Posterior cingulate gyrus (tissue), 11 donors: ENCODE measurements around the gene MAN2A1.

Experiments
- DNase-seq, 10 donors: peaks; one replicate each; pipeline versions ENCODE4 v3.0.0 to v3.0.0-alpha.2; 2020 to 2021; ENCODE audit warnings: mixed read lengths in 3 of 10
- intact Hi-C: fragments of 100-400 bp; cut with DNase I; formaldehyde crosslinking; loops from one replicate; pipeline ENCODE4 v1.15.1; 2023

Gene MAN2A1

GRCh38 chr5:109689740-109690241 lies at the start of gene MAN2A1:
TSS of gene MAN2A1 (plus strand) at chr5:109689927. CDS start at chr5:109690418, 491 bp downstream.
- peak in 9 of 10 donors; percentile 44 to 94 (median 56) for DNase-seq
- intact Hi-C loops = loop anchor here (1.0 to 10.0 kb wide), 5 partner anchors 105 to 935 kb away; partner anchors contain the start of gene PJA2

GRCh38 chr5:109640976-109641375 lies 48.8 kb upstream of the MAN2A1 start:
- intact Hi-C loops = no loop called here
- DNase-seq = no peak

- intact Hi-C loops = no loop called here
Measured at GRCh38 chr5:109643791-109644350, 45.9 kb upstream of the MAN2A1 start.

DNA sequence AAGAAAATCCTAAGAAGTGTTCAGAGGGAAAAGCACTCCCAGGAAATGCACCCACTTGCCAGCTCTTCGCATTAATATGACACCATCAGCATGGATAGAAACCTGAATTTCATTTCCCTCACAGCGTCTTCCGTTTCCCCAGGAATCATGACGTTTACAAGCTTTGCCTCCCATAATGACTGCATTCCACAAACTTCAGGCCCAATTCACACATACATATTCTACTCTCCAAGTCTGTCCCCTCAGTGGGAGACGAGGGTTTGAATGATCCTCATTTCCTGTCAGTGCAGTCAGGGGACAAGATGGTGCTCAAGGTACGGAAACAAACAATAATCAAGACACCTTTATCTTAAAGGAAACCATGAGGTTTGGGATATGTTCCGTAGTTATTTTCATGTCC lies 44.9 kb upstream of the MAN2A1 start:
- no peak for DNase-seq
- intact Hi-C loops = no loop called here

More at GRCh38 chr5:109643791-109644350, 45.9 kb upstream of the MAN2A1 start:
- DNase-seq = no peak

DNA sequence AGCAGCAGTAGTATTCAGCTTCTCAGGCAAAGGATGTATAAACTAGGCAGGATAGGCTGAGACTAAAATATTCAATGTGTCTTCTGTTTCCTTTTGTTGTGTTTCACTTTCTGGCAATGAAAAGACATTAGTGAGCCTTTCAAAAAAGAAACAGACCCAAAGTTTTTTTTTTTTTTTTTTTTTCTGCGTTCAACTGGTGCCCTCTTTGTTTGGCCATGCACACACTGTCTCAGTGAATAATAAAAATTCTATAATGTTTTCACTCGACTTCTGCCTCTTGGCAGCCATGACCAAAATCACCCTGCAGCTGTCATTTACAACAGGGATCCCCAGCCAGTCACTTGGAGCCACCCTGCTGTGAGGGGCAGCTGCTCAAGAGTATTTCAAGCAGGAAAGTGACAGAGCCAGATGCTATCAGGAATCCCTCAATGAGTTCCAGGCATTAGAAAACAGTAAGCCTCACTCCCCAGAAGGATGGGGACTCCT lies 44.0 kb upstream of the MAN2A1 start:
- peak in 8 of 10 donors; percentile 13 to 91 (median 36) for DNase-seq
- intact Hi-C loops = no loop called here

- DNase-seq = no peak
- intact Hi-C loops = no loop called here
Measured at GRCh38 chr5:109649318-109649717, 40.4 kb upstream of the MAN2A1 start.

DNA sequence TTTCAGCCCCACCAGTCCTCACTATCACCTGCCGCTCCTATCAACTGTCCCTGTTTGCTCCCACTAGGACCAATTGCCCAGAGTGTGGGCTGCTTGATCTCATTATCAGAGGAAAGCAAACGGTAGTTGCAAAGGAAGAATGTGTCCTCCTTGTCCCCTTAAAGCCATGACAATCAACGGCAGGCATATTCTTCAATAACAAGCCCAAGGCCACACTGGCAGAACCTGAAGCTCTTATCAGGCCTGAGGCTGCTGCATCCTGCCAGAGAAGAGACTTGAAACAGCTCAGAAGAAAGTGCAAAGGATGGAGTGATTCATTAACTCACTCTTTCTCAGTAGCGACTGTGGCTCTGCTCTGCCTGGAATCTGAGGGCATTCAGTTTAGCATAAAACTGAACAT lies 39.2 kb upstream of the MAN2A1 start:
- DNase-seq = no peak
- intact Hi-C loops = no loop called here

- no peak for DNase-seq
- intact Hi-C loops = no loop called here
Measured at GRCh38 chr5:109652096-109652495, 37.6 kb upstream of the MAN2A1 start.

DNA sequence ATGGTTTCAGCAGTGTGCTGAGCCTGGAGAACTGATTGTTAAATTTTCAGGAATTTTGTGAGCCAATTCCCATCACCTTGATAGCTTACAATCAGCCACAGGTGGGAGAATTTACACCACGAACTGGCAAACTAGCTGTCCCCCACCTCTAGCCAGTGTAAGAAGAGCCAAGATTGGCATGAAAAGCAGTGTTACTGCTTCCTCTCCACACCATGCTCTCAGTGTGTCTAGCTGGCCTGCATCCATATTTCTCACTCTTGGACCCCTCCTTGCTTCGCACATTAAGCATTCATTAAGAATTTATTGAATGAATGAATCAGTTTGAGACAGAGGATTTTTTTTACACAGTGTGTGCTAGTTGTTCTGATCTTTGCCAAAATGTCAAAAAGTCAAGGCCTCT lies 36.7 kb upstream of the MAN2A1 start:
- intact Hi-C loops = no loop called here

GRCh38 chr5:109653561-109654239 lies 36.0 kb upstream of the MAN2A1 start:
- DNase-seq = no peak
- intact Hi-C loops = no loop called here

More for the DNA sequence above, 36.7 kb upstream of the MAN2A1 start:
- no peak for DNase-seq

GRCh38 chr5:109654455-109654854 lies 35.3 kb upstream of the MAN2A1 start:
- no peak for DNase-seq
- intact Hi-C loops = no loop called here

DNA sequence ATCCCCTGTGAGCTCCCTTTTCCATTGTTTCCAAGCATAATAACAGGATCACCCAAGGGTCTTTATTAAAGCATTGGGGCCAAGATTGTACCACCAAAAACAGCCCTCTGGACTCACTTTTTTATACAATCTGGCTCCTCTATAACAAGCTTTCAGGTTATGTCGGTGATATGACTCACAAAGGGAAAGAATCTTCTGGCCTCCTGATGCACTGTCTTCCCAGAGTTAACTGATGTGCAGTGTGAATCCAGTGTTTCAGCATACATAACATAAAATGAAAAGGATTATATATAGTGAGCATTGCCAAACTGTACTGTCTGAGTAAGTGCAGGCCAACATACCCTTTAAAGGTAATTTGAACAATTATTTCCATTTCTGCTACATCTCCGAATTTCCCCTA lies 33.9 kb upstream of the MAN2A1 start:
- intact Hi-C loops = no loop called here
- DNase-seq = no peak

- intact Hi-C loops = no loop called here
- peak in 4 of 10 donors; percentile 23 to 81 (median 34) for DNase-seq
Measured at GRCh38 chr5:109656829-109657228, 32.9 kb upstream of the MAN2A1 start.

GRCh38 chr5:109659901-109660300 lies 29.8 kb upstream of the MAN2A1 start:
- intact Hi-C loops = no loop called here
- no peak for DNase-seq

- intact Hi-C loops = no loop called here
- no peak for DNase-seq
Measured at GRCh38 chr5:109660301-109660700, 29.4 kb upstream of the MAN2A1 start.

DNA sequence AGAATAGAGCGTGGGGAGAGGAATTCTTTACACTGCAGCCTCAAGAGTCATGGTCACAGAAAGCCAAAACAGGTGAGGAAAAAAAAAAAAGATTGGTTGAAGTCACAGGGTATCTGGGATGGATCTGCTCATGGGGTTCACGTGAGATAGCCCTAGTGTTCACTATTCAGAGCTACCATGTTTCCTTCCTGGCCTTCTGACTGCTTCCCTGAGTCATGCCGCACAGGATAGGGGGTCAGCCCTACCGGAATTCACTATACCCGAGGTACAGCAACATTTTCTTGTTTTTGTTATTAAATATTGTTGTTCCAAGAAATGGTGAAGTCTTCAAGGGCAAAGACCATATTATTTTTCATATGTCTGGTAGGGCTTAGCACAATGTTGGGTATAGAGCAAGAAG lies 21.5 kb upstream of the MAN2A1 start:
- no peak for DNase-seq
- intact Hi-C loops = no loop called here

GRCh38 chr5:109668668-109669422 lies 20.9 kb upstream of the MAN2A1 start:
- intact Hi-C loops = no loop called here
- no peak for DNase-seq

DNA sequence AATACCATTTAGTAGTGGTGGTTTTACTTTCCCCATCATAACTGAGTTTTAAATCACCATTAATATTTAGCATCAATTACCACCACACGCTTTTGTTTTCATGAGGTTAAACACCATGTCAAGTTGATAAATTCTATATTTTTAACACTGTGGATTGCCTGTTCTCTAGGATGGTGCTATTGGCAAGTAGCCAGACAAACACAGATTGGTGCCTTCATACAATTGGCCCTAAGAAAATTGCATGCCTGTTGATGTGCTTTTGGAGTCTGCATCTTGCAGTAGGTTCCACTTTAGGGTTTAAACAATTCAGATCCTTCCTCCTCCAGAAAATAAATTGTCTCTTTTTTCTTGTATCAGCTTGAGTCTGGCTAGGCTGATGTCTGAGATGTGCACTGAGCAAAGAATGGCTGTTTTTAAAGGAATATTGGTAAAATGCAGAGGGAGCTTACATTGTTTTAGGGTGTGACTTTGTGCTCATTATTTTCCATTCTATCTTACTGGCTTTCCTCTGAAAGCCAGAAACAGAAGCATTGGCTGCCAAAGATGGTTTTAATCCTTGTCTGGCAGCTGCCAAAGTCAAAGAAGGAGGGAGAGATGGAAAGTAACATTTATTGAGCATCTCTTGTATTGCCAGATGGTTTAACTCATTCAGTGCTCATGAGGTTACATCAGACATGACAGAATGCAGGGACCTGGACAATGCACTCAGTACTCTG lies 19.6 kb upstream of the MAN2A1 start:
- no peak for DNase-seq
- intact Hi-C loops = no loop called here

DNA sequence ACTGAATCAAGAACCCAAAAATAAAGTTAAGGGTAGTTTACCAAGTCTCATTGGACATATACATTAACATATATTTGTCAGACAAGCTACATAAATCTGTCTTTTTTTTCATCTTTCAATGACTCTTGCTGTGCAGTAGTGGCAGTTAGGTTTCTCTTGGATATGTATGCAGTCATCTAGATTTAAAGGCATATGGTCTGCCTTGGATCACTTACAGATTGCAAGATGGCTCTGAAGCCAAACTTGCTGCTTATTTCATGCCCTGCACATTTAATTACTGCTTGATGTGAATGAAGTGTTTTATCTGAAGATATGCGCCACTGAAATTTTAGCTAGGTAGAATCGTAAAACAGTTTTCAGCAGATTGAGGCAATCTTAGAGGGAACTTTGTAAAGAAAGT lies 18.6 kb upstream of the MAN2A1 start:
- no peak for DNase-seq
- intact Hi-C loops = no loop called here

GRCh38 chr5:109674596-109674995 lies 15.1 kb upstream of the MAN2A1 start:
- intact Hi-C loops = no loop called here
- DNase-seq = no peak

- intact Hi-C loops = no loop called here
- DNase-seq = no peak
Measured at GRCh38 chr5:109676920-109677319, 12.8 kb upstream of the MAN2A1 start.
